ENCODE results near the gene ZC3H13. TPM values are rescaled to one million over a fixed set of nuclear protein-coding genes. Genes with fewer than 3 reads are reported as not detected.

ZC3H13 gene
- total and polyA plus RNA-seq, 2 of the 8 experiments (the other 6 are each of a cell fraction or from before 2014, with no cell fraction given): 5.1 to 57.8 TPM

- no peak overlapping the region for H4K5ac ChIP-seq (ENCODE audit: insufficient read length, low read depth, low read length)
- H3K14ac ChIP-seq (ENCODE audit: insufficient read length): no peak overlapping the region
- POLR2A ChIA-PET (ENCODE audit: partially characterized antibody): no interaction called here
- no peak overlapping the region for H4K91ac ChIP-seq (replicated peaks; ENCODE audit: insufficient read length, low read length)
- no peaks in the 10 kb centered on the region; a peak in 1 of 7 replicates for H3K4me1 ChIP-seq (replicated peaks in 1 of 4; ENCODE audit: control insufficient read depth in 3 of 4, insufficient read depth in 4 of 4, low read length in 3 of 4)
- no peak overlapping the region for H2BK120ac ChIP-seq (replicated peaks; ENCODE audit: low read depth, low read length)
- H3K9ac ChIP-seq (replicated peaks in 1 of 4; ENCODE audit: extremely low read depth in 1 of 4, low read depth in 3 of 4, low read length in 3 of 4): no peak overlapping the region
- no peak overlapping the region for H3K4ac ChIP-seq (replicated peaks; ENCODE audit: insufficient read length, low read depth, low read length)
- H3K27me3 ChIP-seq (replicated peaks in 1 of 4; ENCODE audit: control insufficient read depth in 3 of 4, extremely low read depth in 1 of 4, insufficient read depth in 3 of 4, low read length in 3 of 4): no peaks in the 10 kb centered on the region
- no peaks in the 10 kb centered on the region for H3K9me3 ChIP-seq (ENCODE audit: insufficient read depth in 2 of 2, low read depth in 1 of 2, low read length in 1 of 2)
- H2BK15ac ChIP-seq (ENCODE audit: low read length): no peak overlapping the region
- no peak overlapping the region for H2AFZ ChIP-seq (ENCODE audit: low read length)
- H2BK12ac ChIP-seq (ENCODE audit: low read depth, low read length): no peak overlapping the region
- no peaks in the 10 kb centered on the region; the same call in 1 of the 2 replicates for H3K23me2 ChIP-seq (ENCODE audit: low read depth, low read length)
- no peak overlapping the region for H3K27ac ChIP-seq (ENCODE audit: low read depth, low read length)
- H3K4me2 ChIP-seq (ENCODE audit: insufficient read depth in 1 of 2, low read depth in 2 of 2, low read length in 2 of 2): no peak overlapping the region
- H2BK5ac ChIP-seq (ENCODE audit: low read depth, low read length): no peak overlapping the region
- no peak overlapping the region for H3K18ac ChIP-seq (ENCODE audit: extremely low read depth, low read length)
- no peak for FAIRE-seq
- CTCF ChIA-PET (ENCODE audit: partially characterized antibody): interaction anchor here (1.3 to 1.5 kb wide), 2 partner anchors 10 to 12 kb away, joined by 3 to 4 read pairs; no protein-coding TSS in a partner anchor
- H3K4me3 ChIP-seq (ENCODE audit: extremely low read depth in 1 of 4, insufficient read depth in 2 of 4, low read depth in 3 of 4, low read length in 4 of 4): no peak overlapping the region
- no peak overlapping the region for H2BK20ac ChIP-seq (ENCODE audit: low read length)
- no peaks in the 10 kb centered on the region for H3K36me3 ChIP-seq (ENCODE audit: control insufficient read depth in 2 of 4, insufficient read depth in 4 of 4, low read length in 3 of 4)
- H3K79me2 ChIP-seq (ENCODE audit: control insufficient read depth in 1 of 2, insufficient read depth in 2 of 2, low read length in 2 of 2): no peaks in the 10 kb centered on the region
- H2AK5ac ChIP-seq (ENCODE audit: low read depth, low read length): no peak overlapping the region
- H3K79me1 ChIP-seq (ENCODE audit: low read depth, low read length): no peaks in the 10 kb centered on the region
- no peak overlapping the region for H3K56ac ChIP-seq (replicated peaks; ENCODE audit: insufficient read length, low read depth, low read length)
- no peak for DNase-seq (ENCODE audit: low read depth in 1 of 2, low spot score in 2 of 2)
- no peak overlapping the region for H3K23ac ChIP-seq (ENCODE audit: insufficient read length)
- WGBS, 2 experiments (ENCODE audit: extremely low coverage in 1 of 2, insufficient coverage in 1 of 2, insufficient read length in 1 of 2, insufficient replicate concordance in 2 of 2, low coverage in 1 of 2, low lambda C conversion rate in 2 of 2, missing lambda C conversion rate in 1 of 2): 95% methylated on average over 2 of the region's 2 CpGs; no CpG with 5 or more reads in 1 of the 2 experiments
- no peak overlapping the region for H4K8ac ChIP-seq (ENCODE audit: extremely low read depth, insufficient read depth, low read length)
- no peaks in the 10 kb centered on the region for H4K20me1 ChIP-seq (replicated peaks in 1 of 2; ENCODE audit: control insufficient read depth in 1 of 2, insufficient read depth in 2 of 2, low read length in 2 of 2)
- TF ChIP-seq RFX5 (IDR thresholded peaks at IDR 0.05; ENCODE audit: borderline replicate concordance, low read depth, low read length) (no peak), FOSL1 (IDR thresholded peaks at IDR 0.05; ENCODE audit: insufficient read depth, low read depth, low read length) (no peak), SP1 (IDR thresholded peaks at IDR 0.05; ENCODE audit: low read depth, low read length) (no peak), GTF2F1 (IDR thresholded peaks at IDR 0.05; ENCODE audit: borderline replicate concordance, low read depth, low read length) (no peak), SUZ12 (IDR thresholded peaks at IDR 0.05; ENCODE audit: low read length) (no peak)
These were observed 123.7 kb downstream of the ZC3H13 start for GRCh38 chr13:45928843-45929242.

Data from H1 (cell line).